ENCODE data around the gene LMF1. TPM values are rescaled to one million over a fixed set of nuclear protein-coding genes. Genes with fewer than 3 reads are reported as not detected.

The LMF1 gene
- total RNA-seq, 2 experiments from 2014 or later = 17.0 to 31.4 TPM

GRCh38 chr16:962901-963814, 7.6 kb downstream of the LMF1 start:
- Histone ChIP-seq H3K9me3 (ENCODE audit: low read length) (no peaks in the 10 kb centered on the region), H3K4me2 (ENCODE audit: low read length) (no peak overlapping the region), H3K9me2 (ENCODE audit: insufficient read depth, low read length) (no peaks in the 10 kb centered on the region), H4K20me1 (ENCODE audit: insufficient read depth, low read length) (no peaks in the 10 kb centered on the region), H3K36me3 (ENCODE audit: insufficient read depth, low read length) (0 out of 2 replicates have a peak, but pooled peaks cover 4% of the 10 kb centered on the region), H3K4me1 (ENCODE audit: insufficient read depth, low read length, poor library complexity, severe bottlenecking) (no peaks in the 10 kb centered on the region), H3K4me3 (ENCODE audit: low read depth, low read length, poor library complexity, severe bottlenecking) (no peak overlapping the region), H3K27ac (ENCODE audit: low read depth, low read length, poor library complexity, severe bottlenecking) (no peak overlapping the region), H3K79me2 (ENCODE audit: insufficient read depth, low read depth, low read length) (no peaks in the 10 kb centered on the region), H2AFZ (ENCODE audit: low read length) (no peak overlapping the region)
- TF ChIP-seq EZH2phosphoT487 (IDR thresholded peaks at IDR 0.05; ENCODE audit: borderline replicate concordance, low read depth, low read length) (no peak), CTCF (conservative IDR thresholded peaks at IDR 0.05; ENCODE audit: low read length) (no peak)
- ChIA-PET POLR2A (interaction anchor here (0.9 kb wide), 1 partner anchor 10 kb away, joined by 3 read pairs; no protein-coding TSS in a partner anchor), CTCF (ENCODE audit: unreplicated experiment) (no interaction called here)
- intact Hi-C loops (cut with micrococcal nuclease; ENCODE audit: unreplicated experiment) = no loop called here
- no TSS peak for BruUV-seq (replicated peaks)
- DNase-seq (ENCODE audit: low spot score) = no peak

GRCh38 chr16:962366-962765, 8.4 kb downstream of the LMF1 start:
- TF ChIP-seq EZH2phosphoT487 (IDR thresholded peaks at IDR 0.05; ENCODE audit: borderline replicate concordance, low read depth, low read length) = no peak
- TF ChIP-seq CTCF (conservative IDR thresholded peaks at IDR 0.05; ENCODE audit: low read length) = no peak
- no TSS peak for BruUV-seq (replicated peaks)
- CTCF ChIA-PET (ENCODE audit: unreplicated experiment) = no interaction called here
- Histone ChIP-seq H3K9me3 (ENCODE audit: low read length) (no peaks in the 10 kb centered on the region), H2AFZ (ENCODE audit: low read length) (no peak overlapping the region), H3K9me2 (ENCODE audit: insufficient read depth, low read length) (no peaks in the 10 kb centered on the region), H3K27ac (ENCODE audit: low read depth, low read length, poor library complexity, severe bottlenecking) (no peak overlapping the region), H4K20me1 (ENCODE audit: insufficient read depth, low read length) (no peaks in the 10 kb centered on the region), H3K79me2 (ENCODE audit: insufficient read depth, low read depth, low read length) (no peaks in the 10 kb centered on the region), H3K36me3 (ENCODE audit: insufficient read depth, low read length) (0 out of 2 replicates have a peak, but pooled peaks cover 4% of the 10 kb centered on the region), H3K4me2 (ENCODE audit: low read length) (no peak overlapping the region), H3K4me3 (ENCODE audit: low read depth, low read length, poor library complexity, severe bottlenecking) (no peak overlapping the region), H3K4me1 (ENCODE audit: insufficient read depth, low read length, poor library complexity, severe bottlenecking) (no peaks in the 10 kb centered on the region)
- no peak for DNase-seq (ENCODE audit: low spot score)
- intact Hi-C loops (cut with micrococcal nuclease; ENCODE audit: unreplicated experiment) = no loop called here
- POLR2A ChIA-PET = no interaction called here

Measured in OCI-LY7 (cell line).